HG03571 (cell line): Measurements from ENCODE around the gene GPATCH1.

ENCODE experiments used
- ATAC-seq: cut with Tn5 transposase; IDR thresholded peaks from one replicate; pipeline ENCODE4 v1.9.1; 2021; ENCODE audit not compliant: unreplicated experiment

GPATCH1 gene

GRCh38 chr19:33062902-33063301 is 18.1 kb upstream of the GPATCH1 start:
- ATAC-seq: no peak

DNA sequence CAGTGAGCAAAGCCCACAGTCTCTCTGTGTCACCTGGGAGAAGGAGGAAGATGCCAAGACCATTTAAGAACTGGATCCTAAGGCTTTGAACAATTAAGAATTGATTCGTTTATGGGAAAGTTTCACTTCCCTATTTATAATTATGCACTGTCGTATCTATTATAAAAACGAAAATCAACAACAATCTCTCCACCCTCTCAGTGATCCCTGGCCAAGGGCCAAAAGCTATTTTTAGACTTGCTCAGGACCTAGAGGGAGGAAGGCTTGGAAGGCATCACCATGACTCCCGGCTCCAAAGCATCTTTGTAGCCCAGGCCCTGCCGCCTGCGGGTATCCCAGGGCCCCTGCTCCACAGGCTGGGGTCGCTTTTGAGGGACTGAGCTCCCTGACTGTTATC is 17.6 kb upstream of the GPATCH1 start:
- no peak for ATAC-seq

GRCh38 chr19:33063753-33064457 is 17.1 kb upstream of the GPATCH1 start:
- ATAC-seq: no peak

DNA sequence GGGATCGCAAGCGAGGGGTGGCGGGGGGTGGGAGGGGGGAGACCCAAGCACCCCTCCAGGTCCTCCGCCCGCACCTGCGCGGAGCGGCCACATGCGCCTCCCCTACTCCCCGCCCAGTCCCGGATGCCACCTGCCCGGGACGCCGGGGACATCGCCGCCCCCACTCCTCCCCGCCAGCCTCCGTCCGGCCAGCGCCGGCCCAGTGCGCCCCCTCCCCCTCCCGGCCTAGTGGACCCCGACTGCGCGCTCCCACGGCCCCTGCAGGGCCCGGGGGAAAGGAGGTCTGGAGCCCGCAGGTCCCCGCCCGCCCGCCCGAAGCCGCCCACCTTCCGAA is 16.6 kb upstream of the GPATCH1 start:
- ATAC-seq: peak; percentile 35

DNA sequence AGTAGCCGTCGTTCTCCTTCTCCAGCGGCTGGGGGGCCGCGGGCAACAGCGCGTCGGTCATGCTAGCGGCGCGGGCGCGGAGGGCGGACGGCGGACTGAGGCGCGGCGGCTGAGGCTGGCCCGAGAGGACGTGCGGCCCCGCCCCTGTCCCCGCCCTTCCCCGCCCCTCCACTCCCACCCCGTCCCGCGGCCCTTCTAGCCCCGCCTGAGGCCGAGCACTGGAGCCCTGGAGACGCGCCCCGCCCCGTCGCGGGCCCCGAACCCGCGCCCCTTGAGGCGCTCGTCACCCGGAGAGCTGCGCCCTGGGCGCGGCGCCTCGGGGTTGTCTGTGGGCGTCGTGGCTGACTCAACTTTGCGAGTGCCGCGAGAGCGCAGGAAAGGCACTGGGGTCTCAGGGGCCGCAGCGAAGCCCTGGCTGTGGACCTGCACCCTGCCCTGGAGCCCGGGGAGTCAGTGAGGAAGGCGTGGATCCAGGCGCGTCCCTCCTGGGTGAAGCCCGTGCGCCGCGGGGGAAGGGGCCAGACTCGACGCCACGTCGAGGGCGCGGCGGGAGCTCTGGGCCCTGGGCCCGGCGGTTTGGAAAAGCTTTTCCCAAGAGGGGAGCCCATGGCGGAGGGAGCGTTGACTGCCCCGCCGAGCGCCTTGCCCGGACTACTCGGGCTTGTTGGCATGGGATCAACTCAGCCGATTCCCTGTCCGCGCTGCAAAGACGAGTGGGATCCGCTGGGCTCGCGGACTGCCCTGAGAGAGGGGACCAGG is 16.0 kb upstream of the GPATCH1 start, which contains the start of gene RHPN2:
Gene RHPN2, minus strand, starts transcription at position 97 of the 759 bp plus-strand sequence. Its CDS starts 36 bp downstream, at position 61.
- ATAC-seq: peak; percentile 70

DNA sequence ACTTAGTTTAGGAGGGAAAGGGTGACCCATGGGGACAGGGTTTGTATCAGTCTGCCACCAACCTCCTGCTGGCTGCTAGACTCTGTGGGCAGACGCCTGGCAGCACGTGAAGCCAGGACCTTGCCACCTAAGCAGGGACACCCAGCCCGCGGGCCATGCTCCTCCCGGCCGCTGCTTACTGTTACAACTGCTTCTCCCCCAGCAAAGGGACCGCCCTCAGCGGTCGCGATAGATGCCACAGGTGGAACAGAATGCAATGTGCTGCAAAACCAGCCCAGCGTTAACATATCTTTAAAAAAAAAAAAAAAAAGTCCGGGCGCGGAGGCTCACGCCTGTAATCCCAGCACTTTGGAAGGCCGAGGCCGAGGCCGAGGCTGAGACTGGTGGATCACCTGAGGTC is 14.4 kb upstream of the GPATCH1 start:
- ATAC-seq: no peak

DNA sequence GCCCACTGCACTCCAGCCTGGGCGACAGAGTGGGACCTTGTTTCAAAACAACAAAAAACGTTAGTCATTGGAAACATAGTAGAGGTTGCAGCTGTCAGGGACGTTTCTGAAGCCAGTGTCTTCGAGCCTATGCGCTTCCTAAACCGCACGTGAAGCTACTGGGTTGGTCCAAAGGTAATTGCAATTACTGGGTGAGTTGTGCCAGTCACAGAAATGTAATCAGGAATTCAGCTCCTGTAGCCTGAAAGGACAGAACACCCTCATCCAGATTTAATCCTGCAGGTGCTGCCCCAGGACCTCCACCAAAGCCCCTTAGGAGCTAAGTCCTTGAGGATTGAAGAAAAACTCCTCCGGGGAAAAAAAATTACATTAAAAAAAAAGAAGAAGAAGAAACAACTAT is 13.9 kb upstream of the GPATCH1 start:
- ATAC-seq: no peak

GRCh38 chr19:33071887-33072286 is 9.1 kb upstream of the GPATCH1 start:
- ATAC-seq: no peak

DNA sequence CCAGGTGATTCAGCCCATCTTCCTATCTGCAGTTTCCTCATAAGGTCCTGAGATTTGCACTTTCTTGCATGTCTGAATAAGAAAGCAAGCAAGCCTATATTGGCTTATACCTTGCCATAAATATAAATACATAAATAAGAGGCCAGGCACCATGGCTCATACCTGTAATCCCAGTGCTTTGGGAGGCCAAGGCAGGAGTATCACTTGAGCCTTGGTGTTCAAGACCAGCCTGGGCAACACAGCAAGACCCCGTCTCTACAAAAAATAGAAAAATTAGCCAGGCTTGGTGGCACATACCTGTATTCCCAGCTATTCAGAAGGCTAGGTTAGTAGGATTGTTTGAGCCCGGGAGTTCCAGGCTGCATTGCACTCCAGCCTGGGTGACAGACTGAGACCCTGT is 5.5 kb upstream of the GPATCH1 start:
- ATAC-seq: no peak

DNA sequence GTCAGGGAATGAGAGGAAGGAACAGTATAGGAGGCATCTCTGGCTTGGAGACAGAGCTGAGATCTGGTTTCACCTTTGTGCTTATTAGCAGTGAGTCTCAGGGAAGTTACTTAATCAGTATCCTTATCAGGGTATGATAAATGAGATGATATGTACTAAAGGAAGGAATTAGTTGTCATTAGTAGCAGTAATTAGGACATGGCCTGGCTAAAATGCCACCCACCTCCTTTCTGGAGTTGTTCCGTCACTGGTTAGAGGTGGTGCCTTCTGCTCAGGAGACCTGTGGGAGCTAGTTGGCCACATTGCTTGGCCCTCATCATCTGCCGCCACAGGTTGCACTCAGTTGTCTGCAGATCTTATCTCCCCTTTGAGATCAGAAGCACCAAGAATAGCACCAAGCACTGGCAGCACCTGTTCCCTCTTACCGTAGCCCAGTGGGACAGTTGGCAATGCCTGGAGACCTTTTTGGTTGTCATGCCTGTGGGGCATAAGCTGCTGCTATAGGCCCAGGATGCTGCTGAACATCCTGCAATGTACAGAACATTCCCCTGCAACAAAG is 4.7 kb downstream of the GPATCH1 start:
- ATAC-seq: no peak

GRCh38 chr19:33086955-33087354 is 6.0 kb downstream of the GPATCH1 start:
- no peak for ATAC-seq

DNA sequence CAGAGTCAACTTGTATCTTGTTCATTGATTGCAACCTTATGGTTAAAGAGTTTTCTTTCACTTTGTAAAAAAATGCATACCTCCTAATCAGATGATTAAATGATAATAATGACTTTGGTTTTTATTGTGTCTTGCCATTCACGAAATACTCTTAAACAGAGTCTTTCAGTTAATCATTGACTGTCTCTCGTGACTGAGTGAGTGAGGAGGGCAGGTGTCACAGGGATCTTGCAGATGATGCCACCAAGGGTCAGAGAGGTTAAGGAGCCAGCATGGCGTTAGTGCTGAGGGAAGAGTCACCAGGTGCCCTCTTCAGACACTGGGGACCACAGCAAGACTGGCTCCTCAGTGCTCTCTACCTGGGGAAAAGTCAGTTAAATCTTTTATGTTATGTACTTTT is 8.0 kb downstream of the GPATCH1 start:
- ATAC-seq: no peak

GRCh38 chr19:33090179-33090578 is 9.2 kb downstream of the GPATCH1 start:
- no peak for ATAC-seq

GRCh38 chr19:33093420-33094210 is 12.6 kb downstream of the GPATCH1 start:
- no peak for ATAC-seq

- no peak for ATAC-seq
These were observed 13.6 kb downstream of the GPATCH1 start for GRCh38 chr19:33094436-33095067.

DNA sequence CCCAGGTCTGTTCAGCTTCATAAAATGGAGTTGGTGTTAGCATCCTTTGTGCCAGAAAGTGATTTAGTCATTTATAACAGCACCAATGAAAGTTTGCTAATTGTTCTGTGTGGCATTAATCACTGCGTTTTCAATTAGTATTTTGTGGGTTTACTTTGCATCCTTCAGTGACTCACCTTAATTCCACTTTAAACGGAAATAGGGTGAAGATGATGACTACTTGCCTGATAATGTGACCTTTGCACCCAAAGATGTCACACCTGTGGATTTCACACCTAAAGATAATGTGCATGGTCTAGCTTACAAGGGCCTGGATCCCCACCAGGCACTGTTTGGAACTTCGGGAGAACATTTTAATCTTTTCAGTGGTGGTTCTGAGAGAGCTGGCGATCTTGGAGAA is 15.0 kb downstream of the GPATCH1 start:
- ATAC-seq: no peak

GRCh38 chr19:33098055-33098534 is 17.1 kb downstream of the GPATCH1 start:
- ATAC-seq: no peak

DNA sequence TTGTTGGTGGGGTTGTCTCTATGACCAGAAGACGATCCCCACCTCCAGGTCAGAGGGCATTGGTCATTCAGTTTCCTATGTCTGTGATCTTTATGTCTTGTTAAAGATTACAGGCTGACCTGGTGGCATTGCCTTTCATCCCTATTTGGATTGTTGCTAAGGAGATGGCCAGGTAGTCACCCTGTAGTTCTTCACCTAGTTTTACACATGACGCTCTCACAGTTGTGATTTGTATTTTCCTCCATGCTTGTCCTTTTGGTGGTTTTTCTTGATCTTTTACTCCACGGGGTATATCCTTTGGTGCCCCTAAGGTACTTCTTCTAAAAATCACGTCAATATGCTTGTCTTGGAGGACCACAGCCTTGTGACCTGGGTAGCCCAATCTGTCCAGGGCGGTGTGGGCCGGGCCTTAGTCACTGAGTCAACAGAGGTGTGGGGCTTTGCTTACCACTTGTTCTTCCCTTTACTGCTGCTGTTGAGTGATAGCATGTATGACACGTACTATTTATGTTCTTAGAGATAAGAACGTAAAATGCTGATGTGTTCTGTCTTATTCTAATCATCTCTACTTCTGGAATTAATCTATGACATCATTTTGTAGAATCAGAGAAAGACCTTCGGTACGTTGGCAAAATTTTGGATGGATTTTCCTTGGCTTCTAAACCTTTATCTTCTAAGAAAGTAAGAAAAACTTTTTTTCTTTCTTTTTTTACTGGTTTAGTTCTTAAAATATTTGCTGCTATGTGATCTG is 20.1 kb downstream of the GPATCH1 start:
- ATAC-seq: no peak

GRCh38 chr19:33102893-33103292 is 21.9 kb downstream of the GPATCH1 start:
- ATAC-seq: no peak

DNA sequence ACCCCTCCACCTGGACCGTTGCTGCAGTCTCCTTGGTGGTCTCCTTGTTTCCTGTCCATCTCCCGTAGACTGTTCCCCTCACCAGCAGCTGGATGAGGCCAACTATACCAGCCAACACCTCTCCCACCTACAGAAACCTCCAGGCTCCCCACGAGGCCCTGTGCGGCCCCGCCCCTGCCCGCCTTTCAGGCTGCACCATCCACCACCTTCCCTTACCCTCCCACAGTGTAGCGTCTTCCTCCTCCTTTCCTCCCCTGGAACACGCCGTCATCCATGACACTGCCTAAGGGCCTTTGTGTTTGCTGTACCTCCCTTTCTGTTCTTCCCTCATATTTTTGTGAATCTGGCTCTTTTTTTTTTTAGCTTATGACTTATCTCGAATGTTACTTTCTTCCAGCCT is 27.2 kb downstream of the GPATCH1 start:
- ATAC-seq: no peak
